Suppressor macrophage treated with lipopolysaccharide for 1 hour (primary cell): ENCODE results near the gene PRCP.
"Not testable (repeated sequence)": the region's sequence is repeated elsewhere in the genome, so short reads cannot be mapped to it uniquely, and the experiment has no call there.

Source experiments
- DNase-seq, 3 donors: peaks; one replicate each; pipeline ENCODE4 v3.0.0-alpha.2; 2020 to 2022

Gene PRCP

GRCh38 chr11:82900277-82901164, at the start of gene PRCP:
TSS of gene PRCP (minus strand) at chr11:82900430. CDS start at chr11:82900402, 28 bp downstream.
- DNase-seq: peak; percentile 92 to 96 (median 95)

GRCh38 chr11:82949352-82949751, 49.1 kb upstream of the PRCP start:
- no peak for DNase-seq

GRCh38 chr11:82945682-82946081, 45.5 kb upstream of the PRCP start:
- no peak for DNase-seq

- not testable (repeated sequence) for DNase-seq
Observed at GRCh38 chr11:82945041-82945440, 44.8 kb upstream of the PRCP start.

- no peak for DNase-seq
Observed at GRCh38 chr11:82944198-82944597, 44.0 kb upstream of the PRCP start.

GRCh38 chr11:82943430-82943829, 43.2 kb upstream of the PRCP start:
- DNase-seq: not testable (repeated sequence)

GRCh38 chr11:82942376-82942775, 42.1 kb upstream of the PRCP start:
- no peak for DNase-seq

GRCh38 chr11:82939456-82939855, 39.2 kb upstream of the PRCP start:
- DNase-seq: no peak

GRCh38 chr11:82937554-82937953, 37.3 kb upstream of the PRCP start:
- DNase-seq: no peak

- DNase-seq: no peak
Observed at GRCh38 chr11:82936261-82936660, 36.0 kb upstream of the PRCP start.

GRCh38 chr11:82932564-82932963, 32.3 kb upstream of the PRCP start:
- DNase-seq: no peak

- DNase-seq: no peak
Observed at GRCh38 chr11:82930734-82931133, 30.5 kb upstream of the PRCP start.

GRCh38 chr11:82930229-82930628, 30.0 kb upstream of the PRCP start:
- DNase-seq: no peak

GRCh38 chr11:82929121-82929520, 28.9 kb upstream of the PRCP start:
- no peak for DNase-seq

GRCh38 chr11:82927264-82927880, 27.1 kb upstream of the PRCP start:
- peak; percentile 72 to 85 (median 76) for DNase-seq

GRCh38 chr11:82924522-82925224, 24.4 kb upstream of the PRCP start:
- no peak for DNase-seq

GRCh38 chr11:82922396-82923173, 22.4 kb upstream of the PRCP start:
- DNase-seq: not testable (repeated sequence)

GRCh38 chr11:82920227-82920626, 20.0 kb upstream of the PRCP start:
- peak in 1 of 3 donors; percentile 15 for DNase-seq

GRCh38 chr11:82919786-82920185, 19.6 kb upstream of the PRCP start:
- not testable (repeated sequence) for DNase-seq

- DNase-seq: no peak
Observed at GRCh38 chr11:82909015-82909640, 8.9 kb upstream of the PRCP start.

- no peak for DNase-seq
Observed at GRCh38 chr11:82908311-82908710, 8.1 kb upstream of the PRCP start.

GRCh38 chr11:82907371-82907770, 7.1 kb upstream of the PRCP start:
- peak; percentile 52 to 80 (median 78) for DNase-seq
